ENCODE data around the gene CLIC5. TPM values are rescaled to one million over a fixed set of nuclear protein-coding genes. Genes with fewer than 3 reads are reported as not detected.
A peak's percentile ranks its signal among the peaks of the same experiment; 100 is the strongest.

Gene CLIC5
- total RNA-seq, 2 experiments from 2014 or later, result 1.8 to 2.2 TPM

- ChIA-PET POLR2A (no interaction called here), CTCF (interaction anchor here (0.7 to 1.1 kb wide), 2 partner anchors 420 to 751 kb away, joined by 3 read pairs; no protein-coding TSS in a partner anchor)
- ATAC-seq, result no peak
These were observed 99.0 kb downstream of the CLIC5 start for GRCh38 chr6:45916692-45917091.

GRCh38 chr6:45915780-45916468 is 99.7 kb downstream of the CLIC5 start:
- ATAC-seq (no peak), DNase-seq (no peak)
- Mint-ChIP-seq H3K4me1 (ENCODE audit: low read depth) (peaks cover 1% of the 10 kb centered on the region), H3K27me3 (ENCODE audit: low read depth) (no peaks in the 10 kb centered on the region), H3K27ac (no peak overlapping the region), H3K9me3 (ENCODE audit: insufficient read depth) (no peaks in the 10 kb centered on the region), H3K36me3 (ENCODE audit: low read depth) (no peaks in the 10 kb centered on the region), H3K4me3 (no peak overlapping the region)
- ChIA-PET CTCF (interaction anchor here (0.7 to 1.1 kb wide), 2 partner anchors 14 to 419 kb away, joined by 3 read pairs; no protein-coding TSS in a partner anchor), POLR2A (no interaction called here)

More at GRCh38 chr6:45916692-45917091, 99.0 kb downstream of the CLIC5 start:
- DNase-seq, result no peak
- no peak overlapping the region for H3K4me3 Mint-ChIP-seq
- peaks cover 4% of the 10 kb centered on the region for H3K4me1 Mint-ChIP-seq (ENCODE audit: low read depth)
- no peaks in the 10 kb centered on the region for H3K9me3 Mint-ChIP-seq (ENCODE audit: insufficient read depth)
- H3K27ac Mint-ChIP-seq, result no peak overlapping the region
- no peaks in the 10 kb centered on the region for H3K36me3 Mint-ChIP-seq (ENCODE audit: low read depth)
- no peaks in the 10 kb centered on the region for H3K27me3 Mint-ChIP-seq (ENCODE audit: low read depth)

GRCh38 chr6:45911691-45912090 is 104.0 kb downstream of the CLIC5 start:
- Mint-ChIP-seq H3K27me3 (ENCODE audit: low read depth) (peaks cover 10% of the 10 kb centered on the region), H3K36me3 (ENCODE audit: low read depth) (no peaks in the 10 kb centered on the region), H3K4me3 (no peak overlapping the region), H3K4me1 (ENCODE audit: low read depth) (no peaks in the 10 kb centered on the region), H3K9me3 (ENCODE audit: insufficient read depth) (no peaks in the 10 kb centered on the region), H3K27ac (no peak overlapping the region)
- ChIA-PET POLR2A (no interaction called here), CTCF (interaction anchor here (1.1 to 1.5 kb wide), 2 partner anchors 11 to 18 kb away, joined by 3 to 4 read pairs; no protein-coding TSS in a partner anchor)
- ATAC-seq (no peak), DNase-seq (no peak)

- no peak for DNase-seq
- Mint-ChIP-seq H3K4me1 (ENCODE audit: low read depth) (no peaks in the 10 kb centered on the region), H3K36me3 (ENCODE audit: low read depth) (no peaks in the 10 kb centered on the region), H3K27me3 (ENCODE audit: low read depth) (peaks cover 10% of the 10 kb centered on the region), H3K9me3 (ENCODE audit: insufficient read depth) (no peaks in the 10 kb centered on the region), H3K4me3 (no peak overlapping the region), H3K27ac (no peak overlapping the region)
- ChIA-PET POLR2A (no interaction called here), CTCF (no interaction called here)
- no peak for ATAC-seq
These were observed 111.7 kb downstream of the CLIC5 start for GRCh38 chr6:45903959-45904358.

- no peaks in the 10 kb centered on the region for H3K36me3 Mint-ChIP-seq (ENCODE audit: low read depth)
These were observed 112.7 kb downstream of the CLIC5 start for GRCh38 chr6:45902984-45903383.

GRCh38 chr6:45901767-45902650 is 113.7 kb downstream of the CLIC5 start:
- H3K27me3 Mint-ChIP-seq (ENCODE audit: low read depth), result peaks cover 2% of the 10 kb centered on the region
- H3K9me3 Mint-ChIP-seq (ENCODE audit: insufficient read depth), result no peaks in the 10 kb centered on the region
- H3K4me3 Mint-ChIP-seq, result no peak overlapping the region
- DNase-seq (no peak), ATAC-seq (no peak)
- ChIA-PET CTCF (interaction anchor here (1.4 kb wide), 1 partner anchor 21 kb away, joined by 3 read pairs; no protein-coding TSS in a partner anchor), POLR2A (no interaction called here)
- peaks cover 1% of the 10 kb centered on the region for H3K4me1 Mint-ChIP-seq (ENCODE audit: low read depth)
- H3K27ac Mint-ChIP-seq, result no peak overlapping the region
- no peaks in the 10 kb centered on the region for H3K36me3 Mint-ChIP-seq (ENCODE audit: low read depth)

More at GRCh38 chr6:45902984-45903383, 112.7 kb downstream of the CLIC5 start:
- H3K27ac Mint-ChIP-seq, result no peak overlapping the region
- ATAC-seq, result no peak
- H3K4me3 Mint-ChIP-seq, result no peak overlapping the region
- CTCF ChIA-PET, result no interaction called here
- no peaks in the 10 kb centered on the region for H3K9me3 Mint-ChIP-seq (ENCODE audit: insufficient read depth)
- H3K4me1 Mint-ChIP-seq (ENCODE audit: low read depth), result no peaks in the 10 kb centered on the region
- POLR2A ChIA-PET, result no interaction called here
- peaks cover 7% of the 10 kb centered on the region for H3K27me3 Mint-ChIP-seq (ENCODE audit: low read depth)
- no peak for DNase-seq

GRCh38 chr6:45900808-45901752 is 114.6 kb downstream of the CLIC5 start:
- POLR2A ChIA-PET, result no interaction called here
- no peak overlapping the region for H3K4me3 Mint-ChIP-seq
- no peaks in the 10 kb centered on the region for H3K36me3 Mint-ChIP-seq (ENCODE audit: low read depth)
- CTCF ChIA-PET, result interaction anchor here (1.4 kb wide), 1 partner anchor 22 kb away, joined by 3 read pairs; no protein-coding TSS in a partner anchor
- H3K27me3 Mint-ChIP-seq (ENCODE audit: low read depth), result no peaks in the 10 kb centered on the region
- peaks cover 4% of the 10 kb centered on the region for H3K4me1 Mint-ChIP-seq (ENCODE audit: low read depth)
- no peaks in the 10 kb centered on the region for H3K9me3 Mint-ChIP-seq (ENCODE audit: insufficient read depth)
- ATAC-seq, result no peak
- DNase-seq, result no peak
- H3K27ac Mint-ChIP-seq, result no peak overlapping the region

- POLR2A ChIA-PET, result no interaction called here
- Mint-ChIP-seq H3K4me1 (ENCODE audit: low read depth) (peaks cover 10% of the 10 kb centered on the region), H3K9me3 (ENCODE audit: insufficient read depth) (no peaks in the 10 kb centered on the region), H3K36me3 (ENCODE audit: low read depth) (no peaks in the 10 kb centered on the region), H3K4me3 (no peak overlapping the region), H3K27me3 (ENCODE audit: low read depth) (no peaks in the 10 kb centered on the region), H3K27ac (no peak overlapping the region)
- no peak for ATAC-seq
- DNase-seq, result no peak
- CTCF ChIA-PET, result no interaction called here
These were observed 116.0 kb downstream of the CLIC5 start for GRCh38 chr6:45899683-45899946.

- ChIA-PET POLR2A (no interaction called here), CTCF (no interaction called here)
- no peaks in the 10 kb centered on the region for H3K27me3 Mint-ChIP-seq (ENCODE audit: low read depth)
- no peak for ATAC-seq
- H3K36me3 Mint-ChIP-seq (ENCODE audit: low read depth), result no peaks in the 10 kb centered on the region
- H3K27ac Mint-ChIP-seq, result no peak overlapping the region
- peaks cover 10% of the 10 kb centered on the region for H3K4me1 Mint-ChIP-seq (ENCODE audit: low read depth)
- no peak for DNase-seq
- no peak overlapping the region for H3K4me3 Mint-ChIP-seq
- no peaks in the 10 kb centered on the region for H3K9me3 Mint-ChIP-seq (ENCODE audit: insufficient read depth)
These were observed 116.5 kb downstream of the CLIC5 start for GRCh38 chr6:45898941-45899682.

GRCh38 chr6:45896783-45897441 is 118.7 kb downstream of the CLIC5 start:
- ChIA-PET POLR2A (no interaction called here), CTCF (interaction anchor here (1.9 to 2.8 kb wide), 2 partner anchors 26 to 34 kb away, joined by 5 to 9 read pairs; no protein-coding TSS in a partner anchor)
- ATAC-seq, result no peak
- H3K9me3 Mint-ChIP-seq (ENCODE audit: insufficient read depth), result no peaks in the 10 kb centered on the region
- no peak for DNase-seq
- H3K27me3 Mint-ChIP-seq (ENCODE audit: low read depth), result no peaks in the 10 kb centered on the region
- no peak overlapping the region for H3K4me3 Mint-ChIP-seq
- no peak overlapping the region for H3K27ac Mint-ChIP-seq
- peaks cover 10% of the 10 kb centered on the region for H3K4me1 Mint-ChIP-seq (ENCODE audit: low read depth)
- H3K36me3 Mint-ChIP-seq (ENCODE audit: low read depth), result no peaks in the 10 kb centered on the region

- DNase-seq, result no peak
- H3K27ac Mint-ChIP-seq, result no peak overlapping the region
- no peaks in the 10 kb centered on the region for H3K9me3 Mint-ChIP-seq (ENCODE audit: insufficient read depth)
- peaks cover 10% of the 10 kb centered on the region for H3K4me1 Mint-ChIP-seq (ENCODE audit: low read depth)
- no peaks in the 10 kb centered on the region for H3K27me3 Mint-ChIP-seq (ENCODE audit: low read depth)
- ATAC-seq, result peak; percentile 58
- POLR2A ChIA-PET, result no interaction called here
- no peak overlapping the region for H3K4me3 Mint-ChIP-seq
- H3K36me3 Mint-ChIP-seq (ENCODE audit: low read depth), result no peaks in the 10 kb centered on the region
- CTCF ChIA-PET, result interaction anchor here (0.6 to 2.8 kb wide), 3 partner anchors 10 to 35 kb away, joined by 3 to 9 read pairs (median 5); no protein-coding TSS in a partner anchor
These were observed 120.1 kb downstream of the CLIC5 start for GRCh38 chr6:45895569-45895968.
